Fibroblast of skin of left quadriceps (primary cell): ENCODE measurements around the gene OR6C68.
"Not testable (repeated sequence)": the region's sequence is repeated elsewhere in the genome, so short reads cannot be mapped to it uniquely, and the experiment has no call there.

Experiments
- DNase-seq, 2 experiments: peaks; one replicate each; pipeline ENCODE4 v3.0.0-alpha.2; 2013; ENCODE audit warnings: low read depth in 2 of 2

Gene OR6C68

DNA sequence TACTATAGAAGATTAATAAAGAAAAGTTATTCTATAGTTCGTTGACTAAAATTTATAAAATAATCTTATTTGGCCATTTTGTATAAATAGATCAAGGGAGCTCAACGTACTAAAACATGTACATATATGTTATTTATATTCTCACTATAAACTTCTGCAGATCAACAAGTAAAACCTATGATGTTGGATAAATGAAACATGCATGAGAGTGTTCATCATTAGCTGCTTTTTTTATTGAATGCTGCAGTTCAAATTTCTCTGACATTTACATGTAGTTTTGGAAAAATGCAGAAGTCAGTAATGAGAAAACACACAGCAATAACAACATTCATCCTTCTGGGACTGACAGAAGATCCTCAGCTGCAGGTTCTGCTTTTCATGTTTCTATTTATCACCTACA lies at the start of gene OR6C68:
TSS of gene OR6C68 (plus strand) at position 301 of the 400 bp plus-strand sequence. CDS start at position 301, 0 bp downstream.
- no peak for DNase-seq

DNA sequence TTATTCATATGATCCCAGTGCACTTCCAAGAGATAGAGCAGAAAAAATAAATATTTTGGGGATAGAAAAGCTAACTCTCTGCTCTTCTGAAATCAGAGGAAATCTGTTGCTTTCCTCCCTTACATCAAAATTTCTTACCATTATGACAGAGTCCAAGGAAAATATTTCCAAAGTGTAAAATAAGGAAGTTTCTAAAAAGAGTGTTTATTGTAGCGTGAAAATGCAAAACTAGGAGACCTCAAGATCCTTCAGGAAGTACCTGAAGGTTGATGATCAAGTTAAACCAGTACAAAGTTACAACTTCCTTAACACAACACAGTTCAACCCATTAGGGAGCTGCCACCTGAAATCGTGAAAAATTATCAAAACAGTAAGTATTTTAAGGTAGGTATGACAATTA lies 48.4 kb upstream of the OR6C68 start, which contains the start of gene OR6C2:
TSS of gene OR6C2 (plus strand) at position 301 of the 400 bp plus-strand sequence. CDS start 8,138 bp downstream, outside the sequence.
- DNase-seq = no peak

DNA sequence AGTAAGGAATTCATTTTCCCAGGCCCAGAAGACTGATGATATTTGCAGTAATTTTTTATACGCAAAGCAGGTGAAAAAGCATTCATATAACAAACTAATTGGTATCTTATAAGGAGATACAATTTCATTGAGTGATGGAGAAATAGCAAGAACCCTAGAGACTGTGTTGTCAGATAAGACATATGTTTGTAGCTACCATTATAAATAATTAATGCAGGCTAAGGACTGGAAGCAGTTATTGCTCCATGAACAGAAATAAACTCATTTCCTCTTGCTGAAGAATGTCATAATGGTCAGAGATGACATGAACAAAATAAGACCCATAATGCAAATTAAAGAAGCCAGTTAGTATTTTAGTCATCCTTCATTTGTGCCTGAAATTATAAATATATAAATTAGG lies 46.8 kb upstream of the OR6C68 start:
- DNase-seq = no peak

DNA sequence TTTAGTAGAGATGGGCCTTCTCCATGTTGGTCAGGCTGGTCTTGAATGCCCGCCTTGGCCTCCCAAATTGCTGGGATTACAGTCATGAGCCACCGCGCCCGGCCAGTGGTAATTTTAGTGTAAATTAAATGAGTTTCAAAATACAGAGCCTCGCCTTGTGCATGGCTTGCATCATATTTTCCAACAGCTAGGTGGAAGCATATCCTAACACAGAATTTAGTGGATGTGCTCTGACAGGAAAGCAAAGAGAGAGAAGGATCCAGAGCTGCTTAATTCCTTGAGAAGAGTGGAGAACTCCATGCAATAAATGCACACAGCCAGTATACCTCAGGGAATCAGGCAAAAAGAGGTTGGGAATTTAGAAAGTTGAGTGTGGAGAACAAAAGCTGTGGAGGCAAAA lies 45.9 kb upstream of the OR6C68 start:
- DNase-seq = no peak

DNA sequence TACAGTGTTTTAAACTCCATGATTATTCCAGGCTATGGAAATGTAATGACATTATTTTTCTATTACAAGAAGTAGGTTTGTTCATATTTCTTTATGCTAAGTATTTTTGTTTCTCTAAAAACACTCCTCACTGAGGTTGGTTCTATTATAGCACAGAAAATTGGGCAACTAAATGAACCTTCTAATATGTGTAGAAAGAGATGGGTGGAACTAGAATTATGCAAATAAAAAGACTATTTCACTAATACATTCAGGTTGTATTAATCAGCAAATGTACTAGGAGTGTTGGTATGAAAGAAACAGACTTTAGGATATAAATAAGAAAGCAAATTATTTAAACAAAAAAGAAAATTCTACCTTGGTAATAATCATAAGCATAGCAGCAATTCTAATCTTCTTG lies 43.4 kb upstream of the OR6C68 start:
- DNase-seq = no peak

DNA sequence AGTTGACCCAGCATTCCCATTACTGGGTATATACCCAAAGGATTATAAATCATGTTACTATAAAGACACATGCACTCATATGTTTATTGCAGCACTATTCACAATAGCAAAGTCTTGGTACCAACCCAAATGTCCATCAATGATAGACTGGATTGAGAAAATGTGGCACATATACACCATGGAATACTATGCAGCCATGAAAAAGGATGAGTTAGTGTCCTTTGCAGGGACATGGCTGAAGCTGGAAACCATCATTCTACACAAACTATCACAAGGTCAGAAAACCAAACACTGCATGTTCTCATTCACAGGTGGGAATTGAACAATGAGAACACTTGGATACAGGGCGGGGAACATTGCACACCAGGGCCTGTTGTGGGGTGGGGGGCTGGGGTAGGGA lies 27.3 kb upstream of the OR6C68 start:
- DNase-seq = not testable (repeated sequence)

DNA sequence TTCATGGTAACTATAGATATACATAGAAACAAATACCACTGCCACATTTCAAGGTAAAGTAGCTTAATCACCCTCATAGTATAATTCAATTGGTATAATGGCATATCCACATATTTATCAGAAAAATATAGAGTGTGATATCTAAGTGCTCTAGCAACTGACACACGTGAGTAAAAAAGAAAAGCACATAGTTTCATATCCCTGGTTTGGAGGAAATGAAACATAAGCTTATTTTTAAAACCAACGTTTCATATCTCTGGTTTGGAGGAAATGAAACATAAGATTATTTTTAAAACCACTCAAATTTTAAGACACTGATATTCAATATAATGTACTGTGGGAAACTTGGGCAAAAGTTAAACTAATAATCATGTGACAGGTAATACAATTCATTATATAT lies 24.3 kb upstream of the OR6C68 start:
- no peak for DNase-seq

DNA sequence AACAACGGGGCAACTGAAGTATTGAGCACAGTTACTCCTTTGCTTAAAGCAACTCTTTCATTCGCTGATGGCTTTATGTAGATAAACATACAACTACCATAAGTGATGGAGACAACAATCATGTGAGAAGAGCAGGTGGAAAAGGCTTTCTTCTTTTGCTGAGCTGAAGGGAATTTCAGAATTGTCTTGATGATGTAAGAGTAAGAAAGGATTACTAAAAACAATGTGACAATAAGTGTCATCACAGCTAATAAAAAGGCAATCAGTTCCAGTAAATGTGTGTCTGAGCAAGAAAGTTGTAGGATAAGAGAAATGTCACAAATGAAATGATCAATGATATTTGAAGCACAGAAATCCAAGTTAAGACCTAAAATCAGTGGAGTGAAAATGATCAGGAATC lies 22.9 kb upstream of the OR6C68 start:
- no peak for DNase-seq

DNA sequence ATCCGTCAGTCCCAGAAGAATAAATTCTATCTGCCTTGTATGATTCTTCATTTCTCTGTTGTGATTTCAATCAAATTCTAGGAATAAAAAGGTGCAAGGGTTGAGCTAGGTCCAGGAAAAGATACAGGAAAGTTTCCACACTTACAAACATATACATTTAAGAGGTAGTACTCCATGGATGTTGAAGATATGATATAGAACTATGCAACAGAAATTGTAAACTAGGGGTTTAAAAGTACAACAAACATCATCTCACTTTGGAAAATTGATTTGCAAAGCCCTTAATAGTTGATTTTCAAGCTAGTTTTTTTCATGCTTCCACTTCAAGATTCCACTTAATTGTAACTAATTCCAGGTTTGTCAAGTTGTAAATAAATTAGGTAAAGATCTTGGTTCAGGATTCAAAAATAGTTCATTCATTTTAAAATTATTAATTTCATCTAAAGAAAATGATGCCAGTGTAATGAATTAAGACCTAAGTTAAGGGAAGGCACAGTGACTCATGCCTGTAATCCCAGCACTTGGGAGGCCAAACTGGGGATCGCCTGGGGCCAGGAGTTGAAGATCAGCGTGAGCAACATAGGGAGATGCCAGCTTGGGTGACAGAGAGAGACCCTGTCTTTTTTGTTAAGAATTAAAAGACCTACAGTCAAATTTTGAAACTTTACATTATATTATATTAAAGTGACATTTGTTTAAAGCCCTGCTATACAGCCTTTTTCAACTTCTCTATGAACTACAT lies 21.9 kb upstream of the OR6C68 start, which contains the start of gene OR6C70:
TSS of gene OR6C70 (minus strand) at position 51 of the 742 bp plus-strand sequence. CDS start at position 51, 0 bp downstream.
- no peak for DNase-seq

DNA sequence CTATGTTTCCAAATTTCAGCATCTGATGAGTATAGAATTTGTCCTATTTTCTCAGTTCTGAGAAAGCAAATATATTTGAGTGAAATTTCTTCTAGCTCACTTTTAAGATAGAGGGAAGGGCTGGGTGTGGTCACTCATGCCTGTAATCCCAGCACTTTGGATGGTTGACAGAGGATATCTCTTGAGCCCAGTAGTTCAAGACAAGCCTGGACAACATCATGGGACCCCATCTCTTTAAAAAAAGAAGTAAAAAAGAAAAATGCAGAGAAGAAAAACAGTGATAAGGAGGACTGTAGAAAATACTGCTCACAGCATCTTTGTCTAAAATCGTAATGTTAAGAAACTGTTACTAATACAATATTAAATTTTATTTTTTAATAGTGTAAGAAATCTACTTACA lies 19.9 kb upstream of the OR6C68 start:
- DNase-seq = no peak

DNA sequence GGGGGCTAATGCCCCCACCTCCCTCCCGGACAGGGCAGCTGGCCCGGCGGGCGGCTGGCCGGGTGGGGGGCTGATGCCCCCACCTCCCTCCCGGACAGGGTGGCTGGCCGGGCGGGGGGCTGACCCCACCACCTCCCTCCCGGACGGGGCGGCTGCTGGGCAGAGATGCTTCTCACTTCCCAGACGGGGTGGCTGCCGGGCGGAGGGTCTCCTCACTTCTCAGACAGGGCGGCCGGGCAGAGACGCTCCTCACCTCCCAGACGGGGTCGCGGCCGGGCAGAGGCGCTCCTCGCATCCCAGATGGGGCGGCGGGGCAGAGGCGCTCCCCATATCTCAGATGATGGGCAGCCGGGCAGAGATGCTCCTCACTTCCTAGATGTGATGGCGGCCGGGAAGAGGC lies 13.0 kb upstream of the OR6C68 start:
- not testable (repeated sequence) for DNase-seq

DNA sequence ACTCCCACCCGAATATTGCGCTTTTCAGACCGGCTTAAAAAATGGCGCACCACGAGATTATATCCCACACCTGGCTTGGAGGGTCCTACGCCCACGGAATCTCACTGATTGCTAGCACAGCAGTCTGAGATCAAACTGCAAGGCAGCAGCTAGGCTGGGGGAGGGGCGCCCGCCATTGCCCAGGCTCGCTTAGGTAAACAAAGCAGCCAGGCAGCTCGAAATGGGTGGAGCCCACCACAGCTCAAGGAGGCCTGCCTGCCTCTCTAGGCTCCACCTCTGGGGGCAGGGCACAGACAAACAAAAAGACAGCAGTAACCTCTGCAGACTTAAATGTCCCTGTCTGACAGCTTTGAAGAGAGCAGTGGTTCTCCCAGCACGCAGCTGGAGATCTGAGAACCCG lies 7.9 kb upstream of the OR6C68 start:
- not testable (repeated sequence) for DNase-seq

DNA sequence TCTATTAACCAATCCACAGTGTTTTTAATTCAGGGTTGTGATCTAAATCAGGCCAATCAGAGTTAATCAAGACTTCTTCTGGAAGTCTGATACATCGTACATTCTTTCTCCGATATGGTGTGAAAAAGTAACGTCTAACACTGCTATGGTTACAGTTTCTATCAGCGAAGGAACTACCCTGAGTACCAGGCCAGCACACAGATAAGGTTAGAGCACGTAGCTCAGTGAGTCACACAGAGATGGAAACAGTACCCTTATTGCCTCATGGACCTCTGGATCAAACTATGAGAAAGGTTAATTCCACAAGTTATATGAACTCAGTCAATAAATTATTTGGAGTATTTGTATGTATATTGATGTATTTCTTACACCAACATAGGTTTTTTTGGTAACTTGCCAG lies 3.3 kb downstream of the OR6C68 start:
- no peak for DNase-seq

DNA sequence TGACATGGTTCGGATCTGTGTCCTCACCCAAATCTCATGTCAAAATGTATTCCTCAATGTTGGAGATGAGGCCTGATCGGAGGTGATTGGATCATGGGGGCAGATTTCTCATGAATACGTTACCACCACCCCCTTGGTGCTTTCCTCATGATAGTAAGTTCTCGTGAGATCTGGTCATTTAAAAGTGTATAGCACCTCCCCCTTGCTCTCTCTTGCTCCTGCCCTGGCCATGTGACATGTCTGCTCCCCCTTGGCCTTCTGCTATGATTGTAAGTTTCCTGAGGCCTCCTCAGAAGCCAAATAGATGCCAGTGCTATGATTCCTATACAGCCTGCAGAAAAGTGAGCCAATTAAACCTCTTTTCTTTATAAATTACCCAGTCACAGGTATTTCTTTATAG lies 7.1 kb downstream of the OR6C68 start:
- DNase-seq = no peak

DNA sequence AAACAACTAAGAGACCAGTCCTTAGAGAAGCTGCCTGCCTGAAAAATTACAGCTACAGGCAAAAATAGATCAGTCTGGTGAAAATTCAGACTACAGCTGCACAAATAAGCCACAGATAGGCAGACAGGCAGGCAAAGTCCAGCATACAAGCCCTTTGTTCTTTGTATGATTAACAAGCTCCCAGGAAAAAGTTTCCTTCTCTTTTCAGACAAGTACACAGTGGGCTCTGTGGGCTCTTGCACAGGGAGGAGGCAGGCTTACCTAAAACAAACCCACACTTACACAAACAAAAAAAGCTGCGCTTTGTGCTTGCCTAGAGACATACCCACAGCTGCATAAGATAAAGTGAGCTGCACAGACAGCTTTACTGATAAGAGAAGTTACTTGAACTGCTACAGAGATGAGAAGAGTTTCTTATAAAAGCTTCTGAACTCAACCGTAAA lies 7.7 kb downstream of the OR6C68 start:
- DNase-seq = no peak

DNA sequence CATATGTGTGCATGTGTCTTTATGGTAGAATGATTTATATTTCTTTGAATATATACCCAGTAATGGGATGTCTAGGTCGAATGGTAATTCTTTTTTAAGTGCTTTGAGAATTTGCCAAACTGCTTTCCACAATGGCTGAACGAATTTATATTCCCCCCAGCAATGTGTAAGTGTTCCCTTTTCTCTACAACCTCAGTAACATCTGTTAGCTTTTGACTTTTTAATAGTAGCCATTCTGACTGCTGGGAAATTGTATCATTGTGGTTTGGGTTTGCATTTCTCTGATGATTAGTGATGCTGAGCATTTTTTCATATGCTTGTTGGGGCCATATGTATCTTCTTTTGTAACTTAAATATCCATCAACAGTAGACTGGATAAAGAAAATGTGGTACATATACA lies 9.4 kb downstream of the OR6C68 start:
- no peak for DNase-seq

DNA sequence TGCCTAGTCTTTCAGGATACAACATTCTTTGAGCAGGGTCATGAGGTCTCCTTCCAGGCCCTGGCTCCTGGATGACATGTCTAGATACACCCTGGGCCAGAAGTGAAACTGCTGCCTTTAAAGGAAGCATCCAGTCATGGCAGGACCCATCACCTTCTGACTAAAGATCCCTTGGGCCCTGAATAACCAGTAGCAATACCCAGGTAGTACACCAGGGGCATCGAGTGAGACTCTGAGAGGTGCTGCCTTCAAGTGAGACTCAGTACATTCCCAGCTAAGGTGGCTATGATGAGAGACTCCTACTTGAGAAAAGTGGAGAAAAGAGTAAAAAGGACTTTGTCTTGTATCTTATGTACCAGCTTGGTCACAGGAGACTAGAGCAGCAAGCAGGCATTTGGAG lies 23.5 kb downstream of the OR6C68 start:
- no peak for DNase-seq

DNA sequence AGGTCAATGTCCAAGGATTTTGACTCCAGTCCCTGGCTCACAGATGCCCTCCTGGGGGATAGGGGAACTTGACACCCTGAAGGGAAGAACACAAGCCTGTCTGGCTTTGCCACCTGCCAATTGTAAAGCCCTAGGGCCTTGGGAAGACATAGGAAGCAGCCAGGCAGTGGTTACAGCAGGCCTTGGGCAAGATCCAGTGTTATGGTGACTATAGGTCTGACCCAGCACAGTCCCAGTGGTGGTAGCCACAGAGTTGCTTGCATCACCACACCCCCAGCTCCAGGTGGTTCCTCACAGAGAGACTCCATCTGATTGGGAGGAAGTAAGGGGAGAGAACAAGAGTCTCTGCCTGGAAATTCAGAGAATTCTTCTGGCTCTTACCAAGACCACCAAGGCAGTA lies 24.2 kb downstream of the OR6C68 start:
- no peak for DNase-seq
